GM12878 (cell line): ENCODE results near the gene TMEM132D. TPM values are rescaled to one million over a fixed set of nuclear protein-coding genes. Genes with fewer than 3 reads are reported as not detected.

Source experiments
- ATAC-seq: fragments of 200-7000 bp; cut with Tn5 transposase; 3 replicates; pipeline ENCODE4 v1.9.1; 2020; ENCODE audit warnings: mild to moderate bottlenecking, moderate library complexity
- BruUV-seq: library from RNA; stranded (reverse); fragments of 400-500 nt; replicated peaks from 2 replicates; lab custom pipeline; 2021; lab: Mats Ljungman, UMichigan
- CTCF ChIA-PET: fragments of 300-600 bp; sonication (Branson Sonifier 250); formaldehyde crosslinking; extraction: SDS; loops from one replicate; lab custom pipeline; 2021; ENCODE audit warnings: inconsistent platforms; lab: Yijun Ruan, JAX
- POLR2A ChIA-PET: fragments of 350-600 bp; formaldehyde crosslinking; extraction: SDS; loops from one replicate; lab custom pipeline; 2021; ENCODE audit warnings: inconsistent platforms; lab: Charles Lee
- RAD21 ChIA-PET: fragments of 300-600 bp; sonication (Branson Sonifier 250); formaldehyde crosslinking; loops from one replicate; lab custom pipeline; 2023; ENCODE audit warnings: antibody characterized with exemption; ENCODE audit not compliant: unreplicated experiment; lab: Charles Lee
- SMC1A ChIA-PET: fragments of 300-600 bp; sonication (Branson Sonifier 250); formaldehyde crosslinking; loops from one replicate; lab custom pipeline; 2023; ENCODE audit not compliant: unreplicated experiment, uncharacterized antibody; lab: Charles Lee
- DNase-seq: peaks from one replicate; pipeline ENCODE4 v3.0.0-alpha.2; 2011; ENCODE audit warnings: low read depth, low spot score
- FAIRE-seq: peaks from 3 replicates; lab custom pipeline; 2011; peaks lifted over from hg19 to GRCh38; lab: Jason Lieb, UNC
- H2AFZ ChIP-seq: 2 replicates; pipeline ENCODE4 v1.6.0; 2011; ENCODE audit warnings: low read depth, low read length, control low read depth; ENCODE audit not compliant: control insufficient read depth
- H3K27ac ChIP-seq: 2 replicates; pipeline ENCODE4 v1.5.1; 2011; ENCODE audit warnings: control low read depth; ENCODE audit not compliant: control insufficient read depth, insufficient read depth
- H3K27me3 ChIP-seq, 2 experiments: replicated peaks in 1 of 2; 2 replicates each; pipeline versions ENCODE4 v1.6.0 to v1.6.1; 2011; ENCODE audit warnings: low read length in 1 of 2; ENCODE audit not compliant: control insufficient read depth in 2 of 2, insufficient read depth in 2 of 2
- H3K36me3 ChIP-seq, 2 experiments: 2 replicates each; pipeline ENCODE4 v1.5.1; 2011; ENCODE audit warnings: low read length in 1 of 2; ENCODE audit not compliant: control insufficient read depth in 2 of 2, insufficient read depth in 2 of 2
- H3K4me1 ChIP-seq: 2 replicates; pipeline ENCODE4 v1.6.1; 2011; ENCODE audit warnings: mild to moderate bottlenecking, low read length, moderate library complexity, mixed read lengths; ENCODE audit not compliant: control insufficient read depth, insufficient read depth
- H3K4me2 ChIP-seq: 2 replicates; pipeline ENCODE4 v1.6.0; 2011; ENCODE audit warnings: control low read depth; ENCODE audit not compliant: control insufficient read depth, insufficient read depth
- H3K4me3 ChIP-seq: fragments of 200-600 bp; sonication (generic); 2 replicates; pipeline ENCODE4 v1.5.1; 2016
- H3K79me2 ChIP-seq: 2 replicates; pipeline ENCODE4 v1.6.0; 2011; ENCODE audit warnings: low read length; ENCODE audit not compliant: control insufficient read depth, insufficient read depth
- H3K9ac ChIP-seq: 2 replicates; pipeline ENCODE4 v1.8.0; 2011; ENCODE audit warnings: low read length, control low read depth, mixed read lengths; ENCODE audit not compliant: control insufficient read depth, insufficient read depth
- H3K9me3 ChIP-seq: replicated peaks from 3 replicates; pipeline ENCODE4 v1.5.1; 2011; ENCODE audit warnings: mild to moderate bottlenecking, low read length; ENCODE audit not compliant: control insufficient read depth, insufficient read depth
- H4K20me1 ChIP-seq: 2 replicates; pipeline ENCODE4 v1.6.0; 2011; ENCODE audit not compliant: control insufficient read depth, insufficient read depth
- BCLAF1 ChIP-seq: fragments of 450-650 bp; IDR thresholded peaks from 2 replicates; pipeline ENCODE4 v1.6.1; 2017; ENCODE audit warnings: antibody characterized with exemption, mild to moderate bottlenecking, moderate library complexity
- CBFB ChIP-seq: IDR thresholded peaks from 2 replicates; pipeline ENCODE4 v1.6.1; 2016; ENCODE audit warnings: antibody characterized with exemption, low read depth
- KAT2A ChIP-seq: conservative IDR thresholded peaks from 2 replicates; pipeline ENCODE4 v1.6.1; 2011; ENCODE audit warnings: low read depth, low read length; ENCODE audit not compliant: control insufficient read depth
- MYC ChIP-seq: IDR thresholded peaks from 2 replicates; pipeline ENCODE4 v1.6.1; 2011; ENCODE audit warnings: mild to moderate bottlenecking, low read length, moderate library complexity, inconsistent platforms; ENCODE audit not compliant: insufficient read depth, insufficient replicate concordance, insufficient read length, severe bottlenecking
- RB1 ChIP-seq: fragments of 450-650 bp; formaldehyde crosslinking; IDR thresholded peaks from 2 replicates; pipeline ENCODE4 v1.6.1; 2017; ENCODE audit warnings: mild to moderate bottlenecking, borderline replicate concordance
- WGBS: methylation state at CpG from one replicate; pipeline ENCODE4 v1.1.6; 2016; ENCODE audit warnings: low lambda C conversion rate; ENCODE audit not compliant: insufficient replicate concordance, insufficient coverage; ENCODE audit errors: missing lambda C conversion rate; 5-methylcytosine and 5-hydroxymethylcytosine counted together
- in situ Hi-C: fragments of 300-500 bp; cut with MboI; formaldehyde crosslinking; loops from 9 replicates; pipeline ENCODE4 v1.14.3; 2018; ENCODE audit warnings: mixed read lengths
- intact Hi-C: fragments of 100-400 bp; cut with micrococcal nuclease; formaldehyde crosslinking; loops from one replicate; pipeline ENCODE4 v1.14.2; 2022; ENCODE audit not compliant: unreplicated experiment
- polyA plus RNA-seq, 11 experiments: library from polyadenylated mRNA; depleted of rRNA in 4 of 11; unstranded in 6 of 11; stranded (reverse) in 5 of 11; fragments of >200 nt; fragmentation: Nextera tagmentation in 4 of 11; fragmentation: Illumina TruSeq in 1 of 11; extraction: Ambion mirVana in 4 of 11; extraction: Trizol in 1 of 11; gene quantifications; 1 replicate in 1 of 11; 2 replicates in 10 of 11; pipeline versions ENCODE4 v1.2.1 to v1.2.3, GENCODE V29; 2011 to 2016; ENCODE audit warnings: inconsistent platforms in 2 of 11, missing spikeins in 2 of 11, low read depth in 1 of 11
- total RNA-seq, 4 experiments: library from RNA; depleted of rRNA in 3 of 4; stranded (reverse); fragments of >200 nt in 3 of 4; fragmentation: Illumina TruSeq in 1 of 4; extraction: Trizol in 1 of 4; gene quantifications; 2 replicates each; pipeline versions ENCODE4 v1.2.1 to v1.2.3, GENCODE V29; 2013 to 2021

TMEM132D gene
- total and polyA plus RNA-seq, 10 of the 15 experiments (the other 5 are each of a cell fraction or from before 2014, with no cell fraction given), result under 0.01 to 0.12 (median 0.02) TPM; not detected in 3

GRCh38 chr12:129428240-129428936 is 475.4 kb downstream of the TMEM132D start:
- H3K27me3 ChIP-seq, result no peaks in the 10 kb centered on the region
- TF ChIP-seq CBFB (no peak), RB1 (no peak), MYC (no peak), BCLAF1 (no peak), KAT2A (no peak)
- TF ChIP-seq, all 136 proteins: peak for 0
- no peak for DNase-seq
- Histone ChIP-seq H3K4me3 (no peak overlapping the region), H3K9me3 (no peaks in the 10 kb centered on the region; the same call in 2 of the 3 replicates), H3K4me2 (no peak overlapping the region), H3K4me1 (no peaks in the 10 kb centered on the region), H3K79me2 (no peaks in the 10 kb centered on the region), H2AFZ (no peak overlapping the region), H3K36me3 (no peaks in the 10 kb centered on the region), H3K27ac (no peak overlapping the region), H3K9ac (no peak overlapping the region), H4K20me1 (no peaks in the 10 kb centered on the region)
- SMC1A ChIA-PET, result no interaction called here
- POLR2A ChIA-PET, result no interaction called here
- no peak for ATAC-seq
- FAIRE-seq, result no peak
- RAD21 ChIA-PET, result no interaction called here
- intact Hi-C loops, result no loop called here
- no TSS peak for BruUV-seq
- 0% methylated on average over 5 of the region's 5 CpGs for WGBS
- in situ Hi-C loops, result no loop called here
- CTCF ChIA-PET, result no interaction called here
